PC-9 (cell line): Measurements from ENCODE around the gene USH1C.

Source experiments
- EZH2 ChIP-seq: fragments of 200-600 bp; sonication (generic); IDR thresholded peaks from 2 replicates; pipeline ENCODE4 v1.8.0; 2017; ENCODE audit warnings: antibody characterized with exemption, low read depth
- TF ChIP-seq, protein P1 (sequence below): fragments of 200-600 bp; sonication (generic); conservative IDR thresholded peaks from 2 replicates; pipeline ENCODE4 v1.6.1; 2017; ENCODE audit warnings: mixed run types, antibody characterized with exemption, mild to moderate bottlenecking, moderate library complexity

DNA sequence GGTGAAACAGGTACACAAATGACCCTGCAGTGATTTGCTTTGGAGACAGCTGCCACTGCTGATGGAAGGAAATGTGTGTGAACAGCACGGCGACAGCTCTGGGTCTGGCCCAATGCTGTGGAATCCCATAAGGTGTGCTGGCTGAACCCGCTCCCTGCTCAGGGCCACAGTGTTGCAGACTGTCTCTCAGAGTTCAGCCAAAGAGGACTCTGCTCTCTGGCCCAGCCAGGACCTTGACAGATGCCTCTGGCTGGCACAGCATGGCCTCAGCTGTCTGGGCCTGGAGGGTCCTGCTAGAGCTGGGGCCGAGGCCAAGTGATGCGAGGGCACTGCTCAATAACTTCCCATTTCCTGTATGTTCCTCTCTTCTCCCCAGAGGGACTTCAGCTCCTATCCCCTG lies 62.3 kb downstream of the USH1C start:
- TF ChIP-seq, protein P1, sequence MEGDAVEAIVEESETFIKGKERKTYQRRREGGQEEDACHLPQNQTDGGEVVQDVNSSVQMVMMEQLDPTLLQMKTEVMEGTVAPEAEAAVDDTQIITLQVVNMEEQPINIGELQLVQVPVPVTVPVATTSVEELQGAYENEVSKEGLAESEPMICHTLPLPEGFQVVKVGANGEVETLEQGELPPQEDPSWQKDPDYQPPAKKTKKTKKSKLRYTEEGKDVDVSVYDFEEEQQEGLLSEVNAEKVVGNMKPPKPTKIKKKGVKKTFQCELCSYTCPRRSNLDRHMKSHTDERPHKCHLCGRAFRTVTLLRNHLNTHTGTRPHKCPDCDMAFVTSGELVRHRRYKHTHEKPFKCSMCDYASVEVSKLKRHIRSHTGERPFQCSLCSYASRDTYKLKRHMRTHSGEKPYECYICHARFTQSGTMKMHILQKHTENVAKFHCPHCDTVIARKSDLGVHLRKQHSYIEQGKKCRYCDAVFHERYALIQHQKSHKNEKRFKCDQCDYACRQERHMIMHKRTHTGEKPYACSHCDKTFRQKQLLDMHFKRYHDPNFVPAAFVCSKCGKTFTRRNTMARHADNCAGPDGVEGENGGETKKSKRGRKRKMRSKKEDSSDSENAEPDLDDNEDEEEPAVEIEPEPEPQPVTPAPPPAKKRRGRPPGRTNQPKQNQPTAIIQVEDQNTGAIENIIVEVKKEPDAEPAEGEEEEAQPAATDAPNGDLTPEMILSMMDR, result no peak
- TF ChIP-seq EZH2, result no peak
